HG02840 (cell line): ENCODE results near the gene SCN11A.

Source experiments
- ATAC-seq: cut with Tn5 transposase; IDR thresholded peaks from one replicate; pipeline ENCODE4 v1.9.1; 2021; ENCODE audit warnings: mild to moderate bottlenecking, moderate library complexity, moderate number of reproducible peaks; ENCODE audit not compliant: unreplicated experiment, low FRiP score

The SCN11A gene

GRCh38 chr3:39051649-39052561 lies at the start of gene SCN11A, which contains the start of gene WDR48:
TSS of gene SCN11A (minus strand) at chr3:39051944. CDS start at chr3:38950362, 101,582 bp downstream.
TSS of gene WDR48 (plus strand) at chr3:39052016. CDS start at chr3:39052026, 10 bp downstream.
- ATAC-seq: peak; percentile 100

GRCh38 chr3:39101022-39101689 lies 49.4 kb upstream of the SCN11A start:
- ATAC-seq: no peak

- ATAC-seq: no peak
Measured at GRCh38 chr3:39100500-39100886, 48.7 kb upstream of the SCN11A start.

- no peak for ATAC-seq
Measured at GRCh38 chr3:39099738-39100499, 48.2 kb upstream of the SCN11A start.

DNA sequence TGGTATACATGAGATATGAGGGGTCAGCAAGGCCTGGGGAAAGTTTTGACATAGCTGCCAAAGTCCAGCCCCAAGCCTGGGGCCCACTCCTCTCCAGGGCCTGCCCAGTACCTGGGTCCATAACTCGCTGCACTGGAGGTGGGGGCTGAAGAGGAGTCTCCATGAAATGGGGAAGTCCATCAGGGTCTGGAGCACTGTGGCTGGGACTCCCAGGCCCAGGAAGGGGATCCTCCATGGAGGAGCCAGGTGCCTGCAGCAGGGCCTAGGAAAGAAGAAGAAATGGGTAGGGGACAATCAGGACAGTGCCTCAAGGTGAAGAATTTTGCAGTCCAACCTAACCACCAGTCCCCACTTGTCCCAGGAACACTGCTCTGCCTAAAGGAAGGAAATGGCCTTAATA lies 47.5 kb upstream of the SCN11A start:
- no peak for ATAC-seq

DNA sequence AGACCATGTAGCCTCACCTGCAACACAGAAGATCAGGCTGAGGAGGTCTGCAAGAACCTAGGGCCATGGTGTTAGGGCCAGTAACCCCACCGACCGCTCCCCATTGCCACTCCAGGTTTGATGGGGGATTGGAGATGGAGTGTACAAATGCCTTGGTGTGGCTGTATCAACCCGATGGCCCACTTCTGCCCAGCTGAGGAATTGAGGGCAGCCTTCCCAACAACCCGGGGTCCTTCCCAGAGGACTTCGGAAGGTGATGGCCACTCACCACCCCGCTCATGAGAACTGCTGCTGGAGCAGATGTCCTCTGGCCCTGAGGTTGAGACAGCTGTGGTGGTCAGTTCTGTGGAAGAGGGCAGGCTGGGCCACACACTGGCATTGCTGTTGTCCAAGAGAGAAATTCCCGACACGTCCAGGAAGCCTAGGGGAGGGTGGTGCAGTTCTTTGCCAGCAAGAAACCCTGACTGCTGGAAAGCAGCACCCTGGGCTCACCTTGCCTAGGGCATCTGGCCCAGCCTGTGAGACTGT lies 46.8 kb upstream of the SCN11A start:
- no peak for ATAC-seq

GRCh38 chr3:39097716-39098472 lies 46.1 kb upstream of the SCN11A start:
- no peak for ATAC-seq

DNA sequence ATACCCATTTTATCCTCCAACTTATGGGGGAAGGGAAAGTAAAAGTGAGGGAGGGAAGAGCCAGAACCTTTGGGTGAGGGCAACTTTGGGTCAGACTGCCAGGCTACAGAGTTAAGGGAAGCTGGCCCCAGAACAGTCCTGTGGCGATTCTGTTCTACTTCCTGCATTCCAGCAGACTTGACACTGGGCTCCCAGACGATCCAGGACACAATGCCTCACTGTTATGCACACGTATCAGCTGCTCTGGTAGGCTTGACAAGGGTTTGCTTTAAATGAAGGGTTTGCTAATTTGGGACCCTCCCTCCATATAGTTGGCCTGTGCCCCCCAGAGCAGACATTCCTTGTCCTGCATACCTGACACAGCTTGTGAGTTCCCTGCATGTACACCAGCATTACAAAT lies 45.0 kb upstream of the SCN11A start:
- no peak for ATAC-seq

GRCh38 chr3:39095778-39096177 lies 44.0 kb upstream of the SCN11A start:
- no peak for ATAC-seq

- ATAC-seq: no peak
Measured at GRCh38 chr3:39094851-39095677, 43.3 kb upstream of the SCN11A start.

- no peak for ATAC-seq
Measured at GRCh38 chr3:39090922-39091321, 39.2 kb upstream of the SCN11A start.

DNA sequence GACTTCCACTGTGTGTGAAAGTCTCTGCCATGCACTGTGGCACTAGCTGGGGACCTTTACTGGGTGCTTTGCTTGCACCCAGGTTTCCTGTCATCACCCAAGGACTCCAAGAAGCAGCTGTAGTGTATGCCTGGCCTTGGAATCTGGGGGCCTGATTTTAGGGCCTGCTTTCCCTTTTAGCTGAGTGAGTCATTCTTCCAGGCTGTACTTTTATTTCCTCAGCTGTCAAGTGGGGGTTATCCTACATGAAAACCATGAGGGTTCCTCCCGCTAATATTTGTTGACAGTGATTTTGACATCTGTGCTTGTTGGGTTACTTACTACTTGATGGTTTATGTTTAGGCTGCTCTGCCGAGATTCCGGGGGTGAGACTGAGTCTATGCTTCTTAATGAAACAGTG lies 37.1 kb upstream of the SCN11A start:
- no peak for ATAC-seq

DNA sequence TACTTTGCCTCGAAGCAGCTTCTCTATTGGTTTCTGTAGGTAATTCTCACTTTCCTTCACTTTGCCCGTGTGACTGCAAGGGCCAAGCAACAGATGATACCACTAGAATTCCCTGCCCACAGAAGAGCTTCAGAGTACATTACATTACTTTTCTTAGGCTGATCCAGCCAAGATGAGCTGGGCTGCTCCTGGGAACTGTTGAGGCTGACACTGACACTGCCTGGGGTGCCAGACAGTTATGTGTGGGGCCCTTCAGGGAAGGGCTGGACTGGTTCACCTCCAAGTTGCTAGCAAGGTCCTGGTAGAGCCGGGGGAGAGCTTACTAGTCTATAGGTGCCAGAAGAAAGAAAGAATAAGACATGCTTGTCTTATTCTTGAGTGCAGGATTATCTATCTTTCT lies 36.7 kb upstream of the SCN11A start:
- no peak for ATAC-seq

- no peak for ATAC-seq
Measured at GRCh38 chr3:39086144-39086543, 34.4 kb upstream of the SCN11A start.

- no peak for ATAC-seq
Measured at GRCh38 chr3:39082666-39083313, 31.0 kb upstream of the SCN11A start.

GRCh38 chr3:39080026-39080425 lies 28.3 kb upstream of the SCN11A start:
- no peak for ATAC-seq

DNA sequence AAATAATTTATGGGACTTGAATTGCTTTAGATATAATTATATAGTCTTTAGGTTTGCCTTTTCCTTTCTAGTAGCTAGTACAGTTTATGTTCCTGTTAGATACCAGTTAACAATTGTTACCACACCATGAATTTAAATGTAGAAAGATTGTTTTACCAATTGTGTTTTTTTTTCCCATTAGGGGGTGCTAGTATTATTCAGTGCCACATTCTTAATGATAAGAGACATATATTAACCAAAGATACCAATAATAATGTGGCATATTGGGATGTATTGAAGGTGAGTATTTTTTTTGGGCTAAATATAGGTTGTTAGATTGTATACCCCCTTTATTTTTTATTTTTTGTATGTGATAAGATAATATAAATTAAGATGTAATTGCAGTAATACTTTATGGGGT lies 27.8 kb upstream of the SCN11A start:
- no peak for ATAC-seq

- no peak for ATAC-seq
Measured at GRCh38 chr3:39075910-39076309, 24.2 kb upstream of the SCN11A start.

DNA sequence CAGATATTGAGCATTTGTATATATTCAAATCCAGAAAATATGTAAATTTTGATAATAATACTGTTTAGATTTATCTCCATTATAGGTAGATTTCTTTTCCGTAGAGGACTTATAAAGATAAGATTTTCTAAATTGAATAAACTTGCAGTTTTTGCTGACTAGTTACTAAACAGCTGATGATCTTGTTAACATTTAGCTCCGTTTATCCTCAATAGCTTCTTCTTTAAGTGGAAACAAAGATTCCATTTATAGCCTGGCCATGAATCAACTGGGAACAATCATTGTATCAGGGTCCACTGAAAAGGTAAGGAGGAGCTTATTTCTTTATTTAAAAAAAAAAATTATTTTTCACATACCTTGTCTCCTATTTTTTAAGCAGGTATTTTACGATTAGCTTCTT lies 16.8 kb upstream of the SCN11A start:
- no peak for ATAC-seq
